Right lobe of liver (tissue), 6 donors: Measurements from ENCODE around the gene NFIL3. TPM values are rescaled to one million over a fixed set of nuclear protein-coding genes. Genes with fewer than 3 reads are reported as not detected.
"Not testable (repeated sequence)": the region's sequence is repeated elsewhere in the genome, so short reads cannot be mapped to it uniquely, and the experiment has no call there.

Experiments used
- ATAC-seq, 4 donors: fragments of 200-7000 bp; cut with Tn5 transposase; one replicate each; pipeline ENCODE4 v1.9.1; 2020; ENCODE audit warnings: mild to moderate bottlenecking in 4 of 4, moderate library complexity in 4 of 4
- DNase-seq, 3 donors: peaks; one replicate each; pipeline ENCODE4 v3.0.0-alpha.2; 2020
- H3K27ac ChIP-seq, 3 donors: fragments of 200-600 bp; one replicate each; pipeline ENCODE4 v1.8.0; 2022
- H3K27me3 ChIP-seq, 2 donors: fragments of 200-600 bp; one replicate each; pipeline ENCODE4 v1.8.0; 2022
- H3K36me3 ChIP-seq, 4 donors: fragments of 200-600 bp; sonication (generic) in 1 of 4; one replicate each; pipeline versions ENCODE4 v1.5.1 to v1.8.0; 2017 to 2022; ENCODE audit warnings: control low read depth in 1 of 4
- H3K4me1 ChIP-seq, 4 donors: fragments of 200-600 bp; sonication (generic) in 1 of 4; one replicate each; pipeline versions ENCODE4 v1.5.1 to v1.8.0; 2017 to 2022; ENCODE audit warnings: control low read depth in 1 of 4
- H3K4me3 ChIP-seq, 3 donors: fragments of 200-600 bp; one replicate each; pipeline ENCODE4 v1.8.0; 2022
- H3K9me3 ChIP-seq, 4 donors: fragments of 200-600 bp; sonication (generic) in 1 of 4; one replicate each; pipeline versions ENCODE4 v1.5.1 to v1.8.0; 2017 to 2022; ENCODE audit warnings: control low read depth in 1 of 4
- CTCF ChIP-seq, 4 donors: fragments of 200-600 bp in 3 of 4; fragments of 450-650 bp in 1 of 4; IDR thresholded peaks; one replicate each; pipeline versions ENCODE4 v1.5.1 to v1.8.0; 2016 to 2022; ENCODE audit warnings: antibody characterized with exemption in 4 of 4, mild to moderate bottlenecking in 2 of 4
- POLR2A ChIP-seq: fragments of 450-650 bp; IDR thresholded peaks from one replicate; pipeline ENCODE4 v1.6.1; 2017; ENCODE audit warnings: antibody characterized with exemption, mild to moderate bottlenecking
- WGBS: methylation state at CpG from one replicate; pipeline ENCODE4 v1.1.6; 2018; ENCODE audit warnings: low coverage, low lambda C conversion rate; ENCODE audit not compliant: insufficient coverage; ENCODE audit errors: missing lambda C conversion rate; 5-methylcytosine and 5-hydroxymethylcytosine counted together
- intact Hi-C, 2 donors: fragments of 100-400 bp; cut with DNase I; formaldehyde crosslinking; loops; one replicate each; pipeline versions ENCODE4 v1.11.2 to v1.14.1; 2022
- total RNA-seq, 6 experiments: library from RNA; depleted of rRNA in 2 of 6; stranded (reverse); fragments of >200 nt in 2 of 6; fragmentation: NEBNext Ultra II Directional in 3 of 6; extraction: Animal tissue kit (Norgen Biotek cat#: 25700) in 3 of 6; gene quantifications; one replicate each; pipeline versions ENCODE4 v1.1.0 to v1.2.4, GENCODE V29; 2016 to 2023
- donor health status: DM: no; HTN: yes; CAD: no.
- donor health status: DM: no; HTN: no; CAD: no.
- donor health status: DM: no; HTN: no; CAD: no.
- donor health status: DM: no; HTN: yes; CAD: no.
- donor health status: DM: no; HTN: yes; CAD: no.

Gene NFIL3
- total RNA-seq, 6 experiments from 2014 or later: 16.0 to 55.4 (median 25.6) TPM

GRCh38 chr9:91376239-91376638 is 47.4 kb downstream of the NFIL3 start:
- 80% methylated on average over 4 of the region's 4 CpGs for WGBS

GRCh38 chr9:91374939-91375338 is 48.7 kb downstream of the NFIL3 start:
- intact Hi-C loops: no loop called here
- no peaks in the 10 kb centered on the region for H3K9me3 ChIP-seq
- H3K36me3 ChIP-seq: no peaks in the 10 kb centered on the region
- no peaks in the 10 kb centered on the region for H3K27me3 ChIP-seq
- ATAC-seq (no peak), DNase-seq (no peak)
- 54% methylated on average over 3 of the region's 3 CpGs for WGBS
- no peak overlapping the region for H3K4me3 ChIP-seq
- peaks cover 0 to 5% (median 0%) of the 10 kb centered on the region in 4 donors for H3K4me1 ChIP-seq
- H3K27ac ChIP-seq: no peak overlapping the region
- TF ChIP-seq POLR2A (no peak), CTCF (IDR thresholded peaks at IDR 0.05) (no peak)

More at GRCh38 chr9:91376239-91376638, 47.4 kb downstream of the NFIL3 start:
- Histone ChIP-seq H3K27ac (no peak overlapping the region), H3K27me3 (no peaks in the 10 kb centered on the region), H3K4me3 (no peak overlapping the region), H3K9me3 (no peaks in the 10 kb centered on the region), H3K36me3 (no peaks in the 10 kb centered on the region), H3K4me1 (peaks cover 0 to 5% (median 0%) of the 10 kb centered on the region in 4 donors)
- ATAC-seq (no peak), DNase-seq (no peak)
- intact Hi-C loops: no loop called here
- TF ChIP-seq POLR2A (no peak), CTCF (IDR thresholded peaks at IDR 0.05) (no peak)

- DNase-seq (no peak), ATAC-seq (no peak)
- TF ChIP-seq CTCF (IDR thresholded peaks at IDR 0.05) (no peak), POLR2A (no peak)
- H3K9me3 ChIP-seq: no peaks in the 10 kb centered on the region
- no peaks in the 10 kb centered on the region for H3K27me3 ChIP-seq
- intact Hi-C loops: no loop called here
- no peak overlapping the region for H3K4me3 ChIP-seq
- WGBS: 82% methylated on average over 1 of the region's 1 CpG
- no peaks in the 10 kb centered on the region for H3K4me1 ChIP-seq
- H3K36me3 ChIP-seq: no peaks in the 10 kb centered on the region
- H3K27ac ChIP-seq: no peak overlapping the region
Measured at GRCh38 chr9:91371894-91372293, 51.7 kb downstream of the NFIL3 start.

GRCh38 chr9:91370006-91370405 is 53.6 kb downstream of the NFIL3 start:
- WGBS: 100% methylated on average over 1 of the region's 3 CpGs
- not testable (repeated sequence) for ATAC-seq

GRCh38 chr9:91364702-91365101 is 58.9 kb downstream of the NFIL3 start:
- no peak for ATAC-seq
- Histone ChIP-seq H3K9me3 (no peaks in the 10 kb centered on the region), H3K27ac (no peak overlapping the region), H3K36me3 (no peaks in the 10 kb centered on the region), H3K27me3 (no peaks in the 10 kb centered on the region), H3K4me3 (no peak overlapping the region), H3K4me1 (peaks cover 0 to 14% (median 5%) of the 10 kb centered on the region in 4 donors)
- no CpG with 5 or more reads among the region's 3 CpGs for WGBS
- DNase-seq: no peak
- intact Hi-C loops: no loop called here
- TF ChIP-seq CTCF (IDR thresholded peaks at IDR 0.05): no peak
- no peak for TF ChIP-seq POLR2A

More at GRCh38 chr9:91370006-91370405, 53.6 kb downstream of the NFIL3 start:
- H3K4me1 ChIP-seq, H3K36me3 ChIP-seq, DNase-seq, H3K27ac ChIP-seq, intact Hi-C loops, H3K9me3 ChIP-seq, H3K4me3 ChIP-seq, H3K27me3 ChIP-seq: not testable (repeated sequence)
